ENCODE data around the gene AVPR1A.

Gene AVPR1A

DNA sequence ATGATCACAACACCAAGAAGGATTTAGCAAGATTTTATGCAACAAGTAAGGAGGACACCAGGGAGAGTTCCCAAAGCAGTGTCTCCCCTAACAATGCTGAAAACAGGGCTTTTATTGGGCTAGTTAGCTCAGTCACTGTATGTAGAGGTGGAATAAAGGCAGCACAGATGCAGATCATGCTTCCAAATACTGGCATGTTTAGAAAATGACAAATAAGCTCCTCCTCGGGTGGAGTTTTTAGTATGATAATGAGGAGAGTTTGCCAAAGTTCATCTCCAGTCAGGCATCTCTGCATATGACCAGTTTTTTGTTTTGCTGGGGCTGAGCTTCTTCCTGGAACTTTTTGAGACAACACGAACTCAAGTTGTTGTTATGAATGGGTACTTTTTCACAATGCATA, 4.4 kb upstream of the AVPR1A start:
- no peaks in the 10 kb centered on the region for H3K9me2 ChIP-seq (replicated peaks; ENCODE audit: control insufficient read depth, low read length)
- no peaks in the 10 kb centered on the region for H3K36me3 ChIP-seq (ENCODE audit: control insufficient read depth, low read length)
- no peaks in the 10 kb centered on the region for H3K4me1 ChIP-seq (ENCODE audit: control insufficient read depth, low read length)
- H3K79me2 ChIP-seq (ENCODE audit: control insufficient read depth, low read length), result no peaks in the 10 kb centered on the region
- H3K4me3 ChIP-seq (ENCODE audit: low read length), result no peak overlapping the region
- H3K9me3 ChIP-seq (ENCODE audit: control insufficient read depth, insufficient read depth, low read length), result peaks cover 5% of the 10 kb centered on the region; the same call in 1 of the 2 replicates
- no peaks in the 10 kb centered on the region for H3F3A ChIP-seq (ENCODE audit: control insufficient read depth, insufficient read depth)
- TF ChIP-seq, protein P1, sequence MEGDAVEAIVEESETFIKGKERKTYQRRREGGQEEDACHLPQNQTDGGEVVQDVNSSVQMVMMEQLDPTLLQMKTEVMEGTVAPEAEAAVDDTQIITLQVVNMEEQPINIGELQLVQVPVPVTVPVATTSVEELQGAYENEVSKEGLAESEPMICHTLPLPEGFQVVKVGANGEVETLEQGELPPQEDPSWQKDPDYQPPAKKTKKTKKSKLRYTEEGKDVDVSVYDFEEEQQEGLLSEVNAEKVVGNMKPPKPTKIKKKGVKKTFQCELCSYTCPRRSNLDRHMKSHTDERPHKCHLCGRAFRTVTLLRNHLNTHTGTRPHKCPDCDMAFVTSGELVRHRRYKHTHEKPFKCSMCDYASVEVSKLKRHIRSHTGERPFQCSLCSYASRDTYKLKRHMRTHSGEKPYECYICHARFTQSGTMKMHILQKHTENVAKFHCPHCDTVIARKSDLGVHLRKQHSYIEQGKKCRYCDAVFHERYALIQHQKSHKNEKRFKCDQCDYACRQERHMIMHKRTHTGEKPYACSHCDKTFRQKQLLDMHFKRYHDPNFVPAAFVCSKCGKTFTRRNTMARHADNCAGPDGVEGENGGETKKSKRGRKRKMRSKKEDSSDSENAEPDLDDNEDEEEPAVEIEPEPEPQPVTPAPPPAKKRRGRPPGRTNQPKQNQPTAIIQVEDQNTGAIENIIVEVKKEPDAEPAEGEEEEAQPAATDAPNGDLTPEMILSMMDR (IDR thresholded peaks at IDR 0.05; ENCODE audit: low read depth, low read length, poor library complexity, severe bottlenecking), result no peak
- TF ChIP-seq EZH2phosphoT487 (IDR thresholded peaks at IDR 0.05; ENCODE audit: borderline replicate concordance, low read length), result no peak
- no peaks in the 10 kb centered on the region for H4K20me1 ChIP-seq (ENCODE audit: control insufficient read depth, insufficient read depth, low read depth, low read length)
- H3K4me2 ChIP-seq (ENCODE audit: low read length), result no peak overlapping the region
- H3K27ac ChIP-seq (ENCODE audit: low read depth, low read length), result no peak overlapping the region
- H3K27me3 ChIP-seq (ENCODE audit: control insufficient read depth, low read length), result no peaks in the 10 kb centered on the region

DNA sequence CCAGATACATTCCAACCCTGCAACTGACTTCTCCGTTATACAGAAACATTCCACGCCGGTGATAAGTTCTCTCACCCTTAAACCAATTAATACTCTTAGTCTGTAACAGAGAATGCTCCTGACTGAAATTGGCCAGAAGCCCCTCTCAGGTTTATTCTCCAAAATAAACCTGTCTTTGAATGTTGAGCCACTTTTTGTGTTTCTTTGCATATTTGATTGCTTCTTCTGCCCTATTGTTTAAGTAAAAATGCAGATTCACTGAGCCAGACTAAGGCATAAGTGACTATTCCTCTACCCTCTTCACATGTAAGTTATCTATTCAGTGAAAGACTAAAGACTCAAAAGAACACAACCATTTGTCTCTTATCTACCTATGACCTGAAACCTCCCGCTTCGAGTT, 3.6 kb upstream of the AVPR1A start:
- no peaks in the 10 kb centered on the region for H3F3A ChIP-seq (ENCODE audit: control insufficient read depth, insufficient read depth)
- H3K36me3 ChIP-seq (ENCODE audit: control insufficient read depth, low read length), result no peaks in the 10 kb centered on the region
- no peak overlapping the region for H3K4me3 ChIP-seq (ENCODE audit: low read length)
- H3K9me3 ChIP-seq (ENCODE audit: control insufficient read depth, insufficient read depth, low read length), result peaks cover 5% of the 10 kb centered on the region; the same call in 1 of the 2 replicates
- no peak overlapping the region for H3K4me2 ChIP-seq (ENCODE audit: low read length)
- TF ChIP-seq, protein P1 (IDR thresholded peaks at IDR 0.05; ENCODE audit: low read depth, low read length, poor library complexity, severe bottlenecking), result no peak
- TF ChIP-seq EZH2phosphoT487 (IDR thresholded peaks at IDR 0.05; ENCODE audit: borderline replicate concordance, low read length), result no peak
- H3K4me1 ChIP-seq (ENCODE audit: control insufficient read depth, low read length), result no peaks in the 10 kb centered on the region
- H3K27ac ChIP-seq (ENCODE audit: low read depth, low read length), result no peak overlapping the region
- H3K9me2 ChIP-seq (replicated peaks; ENCODE audit: control insufficient read depth, low read length), result no peaks in the 10 kb centered on the region
- no peaks in the 10 kb centered on the region for H3K79me2 ChIP-seq (ENCODE audit: control insufficient read depth, low read length)
- no peaks in the 10 kb centered on the region for H4K20me1 ChIP-seq (ENCODE audit: control insufficient read depth, insufficient read depth, low read depth, low read length)
- no peaks in the 10 kb centered on the region for H3K27me3 ChIP-seq (ENCODE audit: control insufficient read depth, low read length)

DNA sequence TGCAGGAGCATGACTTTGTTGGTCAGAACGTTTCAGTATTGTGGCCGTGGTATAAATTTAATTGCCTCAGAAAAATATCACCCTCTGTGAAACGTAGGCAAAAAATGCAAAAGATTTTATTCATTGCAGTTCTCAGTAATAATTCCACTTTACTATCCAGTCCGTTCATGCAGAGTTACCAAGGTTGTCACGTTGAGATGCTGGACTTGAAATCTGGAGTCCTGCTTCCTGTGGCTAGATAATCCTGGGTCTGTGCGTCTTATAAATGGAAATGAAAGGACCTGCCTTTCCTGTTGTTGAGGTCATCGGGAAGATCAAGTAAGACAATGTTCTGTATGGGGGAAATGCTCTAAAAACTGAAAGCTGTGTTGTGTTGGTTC, 1.3 kb upstream of the AVPR1A start:
- Histone ChIP-seq H3K79me2 (ENCODE audit: control insufficient read depth, low read length) (no peaks in the 10 kb centered on the region), H3F3A (ENCODE audit: control insufficient read depth, insufficient read depth) (no peaks in the 10 kb centered on the region), H3K4me1 (ENCODE audit: control insufficient read depth, low read length) (no peaks in the 10 kb centered on the region), H3K4me3 (ENCODE audit: low read length) (no peak overlapping the region), H4K20me1 (ENCODE audit: control insufficient read depth, insufficient read depth, low read depth, low read length) (no peaks in the 10 kb centered on the region), H3K9me3 (ENCODE audit: control insufficient read depth, insufficient read depth, low read length) (peaks cover 5% of the 10 kb centered on the region; the same call in 1 of the 2 replicates), H3K4me2 (ENCODE audit: low read length) (no peak overlapping the region), H3K36me3 (ENCODE audit: control insufficient read depth, low read length) (no peaks in the 10 kb centered on the region), H3K27me3 (ENCODE audit: control insufficient read depth, low read length) (no peaks in the 10 kb centered on the region), H3K27ac (ENCODE audit: low read depth, low read length) (no peak overlapping the region), H3K9me2 (replicated peaks; ENCODE audit: control insufficient read depth, low read length) (no peaks in the 10 kb centered on the region)
- TF ChIP-seq, protein P1 (IDR thresholded peaks at IDR 0.05; ENCODE audit: low read depth, low read length, poor library complexity, severe bottlenecking), result no peak
- no peak for TF ChIP-seq EZH2phosphoT487 (IDR thresholded peaks at IDR 0.05; ENCODE audit: borderline replicate concordance, low read length)

Measured in DOHH2 (cell line).